Upper lobe of right lung (tissue), 1 donor: ENCODE data around the gene LRMDA. TPM values are rescaled to one million over a fixed set of nuclear protein-coding genes. Genes with fewer than 3 reads are reported as not detected.

Experiments
- ATAC-seq: fragments of 200-7000 bp; cut with Tn5 transposase; one replicate; pipeline ENCODE4 v1.9.1; 2020; ENCODE audit warnings: mild to moderate bottlenecking, moderate library complexity
- DNase-seq: peaks from one replicate; pipeline ENCODE4 v3.0.0-alpha.2; 2020
- H3K27ac ChIP-seq: fragments of 200-600 bp; one replicate; pipeline ENCODE4 v1.8.0; 2022
- H3K27me3 ChIP-seq: fragments of 200-600 bp; one replicate; pipeline ENCODE4 v1.8.0; 2022; ENCODE audit warnings: mild to moderate bottlenecking
- H3K36me3 ChIP-seq: fragments of 200-600 bp; one replicate; pipeline ENCODE4 v1.8.0; 2022
- H3K4me1 ChIP-seq: fragments of 200-600 bp; one replicate; pipeline ENCODE4 v1.8.0; 2022
- H3K4me3 ChIP-seq: fragments of 200-600 bp; one replicate; pipeline ENCODE4 v1.8.0; 2022; ENCODE audit warnings: mild to moderate bottlenecking
- H3K9me3 ChIP-seq: fragments of 200-600 bp; one replicate; pipeline ENCODE4 v1.8.0; 2022
- intact Hi-C: fragments of 100-400 bp; cut with DNase I; formaldehyde crosslinking; loops from one replicate; pipeline ENCODE4 v1.11.0; 2022
- total RNA-seq: library from RNA; stranded (reverse); fragmentation: NEBNext Ultra II Directional; extraction: Animal tissue kit (Norgen Biotek cat#: 25700); gene quantifications from one replicate; pipeline ENCODE4 v1.2.1, GENCODE V29; 2021
- TF ChIP-seq, protein P1 (sequence below): fragments of 200-600 bp; IDR thresholded peaks from one replicate; pipeline ENCODE4 v1.8.0; 2022; ENCODE audit warnings: antibody characterized with exemption
- donor health status: DM: no; HTN: yes; CAD: no; lungs with severe emphysema.

The LRMDA gene
- total RNA-seq, 1 donor from 2014 or later, result 20.0 TPM

- Histone ChIP-seq H3K4me3 (no peak overlapping the region), H3K4me1 (peaks cover 7% of the 10 kb centered on the region), H3K36me3 (no peaks in the 10 kb centered on the region), H3K9me3 (peaks cover 2% of the 10 kb centered on the region), H3K27me3 (no peaks in the 10 kb centered on the region), H3K27ac (no peak overlapping the region)
- TF ChIP-seq, protein P1, sequence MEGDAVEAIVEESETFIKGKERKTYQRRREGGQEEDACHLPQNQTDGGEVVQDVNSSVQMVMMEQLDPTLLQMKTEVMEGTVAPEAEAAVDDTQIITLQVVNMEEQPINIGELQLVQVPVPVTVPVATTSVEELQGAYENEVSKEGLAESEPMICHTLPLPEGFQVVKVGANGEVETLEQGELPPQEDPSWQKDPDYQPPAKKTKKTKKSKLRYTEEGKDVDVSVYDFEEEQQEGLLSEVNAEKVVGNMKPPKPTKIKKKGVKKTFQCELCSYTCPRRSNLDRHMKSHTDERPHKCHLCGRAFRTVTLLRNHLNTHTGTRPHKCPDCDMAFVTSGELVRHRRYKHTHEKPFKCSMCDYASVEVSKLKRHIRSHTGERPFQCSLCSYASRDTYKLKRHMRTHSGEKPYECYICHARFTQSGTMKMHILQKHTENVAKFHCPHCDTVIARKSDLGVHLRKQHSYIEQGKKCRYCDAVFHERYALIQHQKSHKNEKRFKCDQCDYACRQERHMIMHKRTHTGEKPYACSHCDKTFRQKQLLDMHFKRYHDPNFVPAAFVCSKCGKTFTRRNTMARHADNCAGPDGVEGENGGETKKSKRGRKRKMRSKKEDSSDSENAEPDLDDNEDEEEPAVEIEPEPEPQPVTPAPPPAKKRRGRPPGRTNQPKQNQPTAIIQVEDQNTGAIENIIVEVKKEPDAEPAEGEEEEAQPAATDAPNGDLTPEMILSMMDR, result no peak
- DNase-seq, result no peak
- intact Hi-C loops, result no loop called here
- no peak for ATAC-seq
Observed at GRCh38 chr10:76338187-76338586, 906.8 kb downstream of the LRMDA start.

DNA sequence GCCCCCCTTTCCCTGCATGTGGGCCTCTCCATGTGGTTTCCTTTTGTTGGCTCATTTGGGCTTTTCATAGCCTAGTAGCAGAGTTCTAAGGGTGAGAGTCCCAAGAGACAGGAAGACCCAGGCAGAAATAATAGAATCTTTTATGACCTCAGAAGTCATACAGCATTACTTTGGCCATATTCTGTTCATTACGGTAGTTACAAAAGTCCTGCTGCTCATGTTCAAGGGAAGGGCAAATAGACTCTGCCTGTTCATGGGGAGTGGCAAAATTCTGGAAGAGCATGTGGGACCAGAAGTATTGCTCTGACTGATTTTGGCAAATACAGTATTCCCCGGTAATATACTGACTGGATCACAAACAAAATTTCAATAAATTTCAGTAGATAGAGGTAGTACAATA, 910.3 kb downstream of the LRMDA start:
- H3K27me3 ChIP-seq, result no peaks in the 10 kb centered on the region
- no peak for DNase-seq
- TF ChIP-seq, protein P1, result no peak
- intact Hi-C loops, result no loop called here
- H3K36me3 ChIP-seq, result no peaks in the 10 kb centered on the region
- no peak overlapping the region for H3K27ac ChIP-seq
- no peak overlapping the region for H3K4me3 ChIP-seq
- H3K4me1 ChIP-seq, result no peaks in the 10 kb centered on the region
- peaks cover 4% of the 10 kb centered on the region for H3K9me3 ChIP-seq
- ATAC-seq, result no peak

GRCh38 chr10:76342996-76343395, 911.6 kb downstream of the LRMDA start:
- no peak for DNase-seq
- Histone ChIP-seq H3K27me3 (no peaks in the 10 kb centered on the region), H3K9me3 (peaks cover 4% of the 10 kb centered on the region), H3K27ac (no peak overlapping the region), H3K4me3 (no peak overlapping the region), H3K36me3 (no peaks in the 10 kb centered on the region), H3K4me1 (no peaks in the 10 kb centered on the region)
- ATAC-seq, result no peak
- TF ChIP-seq, protein P1, result no peak
- intact Hi-C loops, result no loop called here

- peaks cover 4% of the 10 kb centered on the region for H3K9me3 ChIP-seq
- no peaks in the 10 kb centered on the region for H3K36me3 ChIP-seq
- ATAC-seq (no peak), DNase-seq (no peak)
- no peak overlapping the region for H3K4me3 ChIP-seq
- H3K4me1 ChIP-seq, result no peaks in the 10 kb centered on the region
- intact Hi-C loops, result no loop called here
- H3K27me3 ChIP-seq, result no peaks in the 10 kb centered on the region
- TF ChIP-seq, protein P1, result no peak
- H3K27ac ChIP-seq, result no peak overlapping the region
Observed at GRCh38 chr10:76347832-76348231, 916.4 kb downstream of the LRMDA start.

DNA sequence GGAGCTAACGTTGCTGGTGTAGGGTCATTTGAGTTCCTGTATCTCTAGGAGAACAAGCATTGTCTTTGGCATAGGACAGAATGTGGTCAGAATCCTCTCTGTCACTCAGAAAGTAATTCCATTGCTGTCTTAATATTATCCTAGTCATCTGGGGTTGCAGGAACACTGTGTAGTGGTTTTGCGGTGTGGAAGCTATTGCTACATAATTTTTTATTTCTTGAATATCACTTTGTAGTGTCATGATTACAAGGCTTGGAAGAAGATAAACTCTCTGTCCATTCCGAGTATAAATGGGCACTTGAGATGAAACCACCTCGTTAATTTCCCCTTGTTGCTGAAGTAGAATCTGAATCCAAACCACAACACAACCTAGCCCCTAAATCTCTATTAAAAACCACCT, 919.2 kb downstream of the LRMDA start:
- no peak for ATAC-seq
- H3K27ac ChIP-seq, result no peak overlapping the region
- no peak for DNase-seq
- H3K4me1 ChIP-seq, result no peaks in the 10 kb centered on the region
- no peaks in the 10 kb centered on the region for H3K9me3 ChIP-seq
- intact Hi-C loops, result no loop called here
- no peaks in the 10 kb centered on the region for H3K27me3 ChIP-seq
- no peak overlapping the region for H3K4me3 ChIP-seq
- no peaks in the 10 kb centered on the region for H3K36me3 ChIP-seq
- TF ChIP-seq, protein P1, result no peak

DNA sequence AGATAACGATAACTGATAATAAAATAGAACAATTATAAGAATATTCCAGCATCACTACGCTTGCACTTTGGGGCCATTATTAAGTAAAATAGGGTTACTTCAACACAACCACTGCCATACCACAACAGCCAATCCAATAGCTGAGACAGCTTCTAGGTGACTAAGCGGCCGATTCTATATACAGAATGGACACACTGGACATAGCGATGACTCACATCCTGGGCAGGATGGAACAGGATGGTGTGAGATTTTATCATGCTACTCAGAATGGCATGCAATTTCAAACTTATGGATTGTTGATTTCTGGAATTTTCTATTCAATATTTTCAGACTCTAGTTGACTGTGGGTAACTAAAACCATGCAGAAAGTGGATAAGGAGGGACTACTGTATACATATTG, 920.9 kb downstream of the LRMDA start:
- H3K27ac ChIP-seq, result no peak overlapping the region
- H3K4me3 ChIP-seq, result no peak overlapping the region
- intact Hi-C loops, result no loop called here
- H3K36me3 ChIP-seq, result no peaks in the 10 kb centered on the region
- H3K9me3 ChIP-seq, result no peaks in the 10 kb centered on the region
- no peak for ATAC-seq
- TF ChIP-seq, protein P1, result no peak
- DNase-seq, result no peak
- H3K27me3 ChIP-seq, result no peaks in the 10 kb centered on the region
- H3K4me1 ChIP-seq, result no peaks in the 10 kb centered on the region
